Right lobe of liver (tissue), 4 donors: ENCODE results near the gene SOCS3.

ENCODE experiments used
- CTCF ChIP-seq, 4 donors: fragments of 200-600 bp in 3 of 4; fragments of 450-650 bp in 1 of 4; IDR thresholded peaks; one replicate each; pipeline versions ENCODE4 v1.5.1 to v1.8.0; 2016 to 2022; ENCODE audit warnings: antibody characterized with exemption in 4 of 4, mild to moderate bottlenecking in 2 of 4
- POLR2A ChIP-seq: fragments of 450-650 bp; IDR thresholded peaks from one replicate; pipeline ENCODE4 v1.6.1; 2017; ENCODE audit warnings: antibody characterized with exemption, mild to moderate bottlenecking
- donor health status: DM: no; HTN: no; CAD: no.
- donor health status: DM: no; HTN: no; CAD: no.
- donor health status: DM: no; HTN: yes; CAD: no.

GRCh38 chr17:78398390-78398789, 38.5 kb upstream of the SOCS3 start:
- no peak for TF ChIP-seq CTCF (IDR thresholded peaks at IDR 0.05)
- no peak for TF ChIP-seq POLR2A
